ENCODE data around the gene CTSD. TPM values are rescaled to one million over a fixed set of nuclear protein-coding genes. Genes with fewer than 3 reads are reported as not detected.
"Not testable (repeated sequence)": the region's sequence is repeated elsewhere in the genome, so short reads cannot be mapped to it uniquely, and the experiment has no call there.

Gene CTSD
- total RNA-seq, 1 experiment from 2014 or later, result 127 TPM

- no peak for TF ChIP-seq REST (IDR thresholded peaks at IDR 0.05; ENCODE audit: low read depth)
- TF ChIP-seq SIN3A (IDR thresholded peaks at IDR 0.05; ENCODE audit: low read depth), result no peak
Measured at GRCh38 chr11:1763796-1764661, at the start of gene CTSD (continued).

DNA sequence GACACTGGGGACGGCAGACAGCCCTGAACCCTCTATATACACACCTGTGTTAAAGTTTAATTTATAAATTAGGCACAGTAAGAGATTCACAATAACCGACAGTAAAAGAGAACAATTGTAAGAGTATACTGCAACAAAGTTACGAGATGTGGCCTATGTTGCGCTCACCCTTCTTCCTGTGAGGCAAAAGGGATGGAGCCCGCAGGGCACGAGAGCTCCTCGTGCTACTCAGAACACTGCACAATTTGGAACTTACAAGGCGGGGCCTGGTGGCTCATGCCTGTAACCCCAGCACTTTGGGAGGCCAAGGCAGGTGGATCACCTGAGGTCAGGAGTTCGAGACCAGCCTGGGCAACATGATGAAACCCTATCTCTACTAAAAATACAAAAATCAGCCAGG is 49.6 kb upstream of the CTSD start:
- H3K4me2 ChIP-seq (ENCODE audit: low read length); H3K4me3 ChIP-seq (replicated peaks in 1 of 2; ENCODE audit: low read depth in 1 of 2, low read length in 2 of 2); POLR2A ChIA-PET; H3K9me3 ChIP-seq (ENCODE audit: control insufficient read depth in 1 of 2, insufficient read depth in 1 of 2, low read depth in 1 of 2, low read length in 2 of 2); H2AFZ ChIP-seq (ENCODE audit: low read depth, low read length, poor library complexity, severe bottlenecking); H3K27ac ChIP-seq (ENCODE audit: low read depth, low read length); H3K36me3 ChIP-seq (ENCODE audit: control insufficient read depth in 1 of 2, insufficient read depth in 2 of 2, low read length in 2 of 2); H3K4me1 ChIP-seq (ENCODE audit: control insufficient read depth in 1 of 2, insufficient read depth in 2 of 2, low read length in 2 of 2); BruUV-seq (replicated peaks); DNase-seq (ENCODE audit: low read depth, low spot score); H3K27me3 ChIP-seq (ENCODE audit: insufficient read depth, low read length); H4K20me1 ChIP-seq (ENCODE audit: insufficient read depth); CTCF ChIA-PET; RAD21 ChIA-PET (ENCODE audit: low non-redundant PET in 1 of 2, low total read pairs in 2 of 2, uncharacterized antibody in 2 of 2, unreplicated experiment in 2 of 2); ATAC-seq; H3K9ac ChIP-seq (ENCODE audit: low read length); H3K9me2 ChIP-seq (ENCODE audit: insufficient read depth); H3K79me2 ChIP-seq (ENCODE audit: insufficient read depth, low read length): not testable (repeated sequence)
- intact Hi-C loops (cut with micrococcal nuclease), result loop anchor here (5.0 kb wide), 1 partner anchor 101 kb away; no protein-coding TSS in a partner anchor

Measured in HCT116 (cell line).